Parathyroid adenoma (tissue), 2 donors: ENCODE measurements around the gene EIF3I.

Experiments
- H2AFZ ChIP-seq: fragments of 300-600 bp; sonication (generic); one replicate; pipeline ENCODE4 v1.7.0; 2017; ENCODE audit warnings: antibody characterized with exemption, mild to moderate bottlenecking
- H3K27ac ChIP-seq: fragments of 300-600 bp; sonication (generic); one replicate; pipeline ENCODE4 v1.7.0; 2017
- H3K27me3 ChIP-seq: fragments of 300-600 bp; sonication (generic); one replicate; pipeline ENCODE4 v1.7.0; 2017; ENCODE audit warnings: low read length; ENCODE audit not compliant: control insufficient read depth, insufficient read depth
- H3K36me3 ChIP-seq: fragments of 300-600 bp; sonication (generic); one replicate; pipeline ENCODE4 v1.7.0; 2017; ENCODE audit warnings: low read length; ENCODE audit not compliant: control insufficient read depth, insufficient read depth
- H3K4me1 ChIP-seq: fragments of 300-600 bp; sonication (generic); one replicate; pipeline ENCODE4 v1.7.0; 2017; ENCODE audit warnings: control low read depth
- H3K4me2 ChIP-seq: fragments of 300-600 bp; sonication (generic); one replicate; pipeline ENCODE4 v1.7.0; 2017; ENCODE audit warnings: low read length
- H3K4me3 ChIP-seq: fragments of 300-600 bp; sonication (generic); one replicate; pipeline ENCODE4 v1.7.0; 2017; ENCODE audit warnings: low read depth, low read length
- H3K79me2 ChIP-seq: fragments of 300-600 bp; sonication (generic); one replicate; pipeline ENCODE4 v1.7.0; 2017; ENCODE audit warnings: control low read depth
- H3K9ac ChIP-seq: fragments of 300-600 bp; sonication (generic); one replicate; pipeline ENCODE4 v1.7.0; 2017; ENCODE audit warnings: mild to moderate bottlenecking
- H3K9me3 ChIP-seq: fragments of 300-600 bp; sonication (generic); one replicate; pipeline ENCODE4 v1.7.0; 2017; ENCODE audit warnings: low read length; ENCODE audit not compliant: control insufficient read depth
- CTCF ChIP-seq: fragments of 300-600 bp; sonication (generic); IDR thresholded peaks from one replicate; pipeline ENCODE4 v1.7.0; 2017; ENCODE audit warnings: antibody characterized with exemption, mild to moderate bottlenecking
- donor health status: primary hyperparathyroidism.

EIF3I gene

DNA sequence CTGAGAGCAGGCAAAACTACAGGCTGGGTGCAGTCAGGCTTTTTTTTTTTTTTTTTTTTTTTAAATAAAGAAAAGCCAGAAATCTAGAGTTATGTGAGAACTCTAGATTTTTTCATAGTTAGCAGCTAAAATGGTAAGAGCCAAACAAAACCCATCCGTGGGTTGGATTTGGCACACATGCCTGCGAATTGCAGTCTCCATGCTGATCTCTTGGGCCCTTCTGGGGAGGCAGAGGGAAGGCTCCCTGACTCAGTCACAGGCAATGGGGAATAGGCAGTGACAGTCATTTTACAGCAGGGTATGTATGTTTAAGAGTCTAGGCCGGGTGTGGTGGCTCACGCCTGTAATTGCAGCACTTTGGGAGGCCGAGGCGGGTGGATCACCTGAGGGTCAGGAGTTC is 40.1 kb upstream of the EIF3I start:
- Histone ChIP-seq H2AFZ (no peak overlapping the region), H3K4me3 (no peak overlapping the region), H3K4me1 (peaks cover 5% of the 10 kb centered on the region), H3K9me3 (no peaks in the 10 kb centered on the region), H3K27ac (no peak overlapping the region), H3K4me2 (no peak overlapping the region), H3K36me3 (no peaks in the 10 kb centered on the region), H3K79me2 (peaks cover 16% of the 10 kb centered on the region), H3K27me3 (no peaks in the 10 kb centered on the region), H3K9ac (no peak overlapping the region)
- TF ChIP-seq CTCF, result no peak

GRCh38 chr1:32184650-32185049 is 37.6 kb upstream of the EIF3I start:
- Histone ChIP-seq H3K27ac (no peak overlapping the region), H3K4me2 (no peak overlapping the region), H3K9ac (no peak overlapping the region), H3K9me3 (no peaks in the 10 kb centered on the region), H3K79me2 (peaks cover 16% of the 10 kb centered on the region), H3K4me3 (no peak overlapping the region), H3K4me1 (no peaks in the 10 kb centered on the region), H3K27me3 (no peaks in the 10 kb centered on the region), H2AFZ (no peak overlapping the region), H3K36me3 (no peaks in the 10 kb centered on the region)
- no peak for TF ChIP-seq CTCF

DNA sequence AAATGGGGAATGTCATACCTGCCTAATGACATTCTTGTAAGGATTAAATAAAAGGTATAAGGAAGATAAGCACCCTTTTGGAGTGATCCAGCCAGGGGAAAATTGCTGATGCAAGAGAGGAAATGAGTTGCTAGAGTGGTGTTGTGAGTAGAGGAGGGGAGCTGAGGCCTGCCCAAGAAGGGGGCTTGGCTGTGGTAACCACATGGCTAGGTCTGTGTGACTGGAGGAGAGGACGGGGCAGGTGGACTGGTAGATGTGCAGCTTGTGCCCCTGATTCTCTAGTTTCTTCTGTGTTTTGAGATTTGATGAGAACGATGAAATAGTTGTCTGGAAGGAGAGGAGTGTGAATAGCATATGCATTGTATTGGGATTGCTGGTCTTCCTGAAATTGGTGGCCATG is 36.1 kb upstream of the EIF3I start:
- Histone ChIP-seq H3K36me3 (no peaks in the 10 kb centered on the region), H2AFZ (no peak overlapping the region), H3K9me3 (no peaks in the 10 kb centered on the region), H3K27ac (no peak overlapping the region), H3K4me3 (no peak overlapping the region), H3K9ac (no peak overlapping the region), H3K27me3 (no peaks in the 10 kb centered on the region), H3K4me1 (no peaks in the 10 kb centered on the region), H3K4me2 (no peak overlapping the region), H3K79me2 (peaks cover 15% of the 10 kb centered on the region)
- TF ChIP-seq CTCF, result no peak

DNA sequence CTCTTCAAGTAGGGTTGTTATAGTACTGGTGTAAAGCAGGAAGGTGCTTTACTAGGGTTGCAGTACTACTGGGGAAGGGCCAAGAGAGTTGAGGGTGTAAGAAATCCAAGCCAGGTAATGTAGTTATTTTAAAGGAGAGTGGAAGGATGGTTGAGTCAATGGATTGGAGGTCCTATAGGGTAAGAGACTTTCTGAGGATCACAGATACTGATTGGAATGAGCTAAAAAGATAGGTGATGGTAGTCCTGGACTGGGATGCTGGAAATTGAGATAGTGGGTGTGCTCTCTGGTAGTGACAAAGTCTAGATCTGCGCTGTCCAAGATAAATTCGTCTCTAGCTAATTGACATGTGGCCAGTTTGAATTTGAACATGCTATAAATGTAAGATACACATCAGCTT is 35.7 kb upstream of the EIF3I start:
- Histone ChIP-seq H3K4me1 (no peaks in the 10 kb centered on the region), H3K9ac (no peak overlapping the region), H3K4me3 (no peak overlapping the region), H3K27me3 (no peaks in the 10 kb centered on the region), H3K36me3 (no peaks in the 10 kb centered on the region), H3K27ac (no peak overlapping the region), H3K9me3 (no peaks in the 10 kb centered on the region), H3K79me2 (peaks cover 10% of the 10 kb centered on the region), H3K4me2 (no peak overlapping the region), H2AFZ (no peak overlapping the region)
- TF ChIP-seq CTCF, result no peak

DNA sequence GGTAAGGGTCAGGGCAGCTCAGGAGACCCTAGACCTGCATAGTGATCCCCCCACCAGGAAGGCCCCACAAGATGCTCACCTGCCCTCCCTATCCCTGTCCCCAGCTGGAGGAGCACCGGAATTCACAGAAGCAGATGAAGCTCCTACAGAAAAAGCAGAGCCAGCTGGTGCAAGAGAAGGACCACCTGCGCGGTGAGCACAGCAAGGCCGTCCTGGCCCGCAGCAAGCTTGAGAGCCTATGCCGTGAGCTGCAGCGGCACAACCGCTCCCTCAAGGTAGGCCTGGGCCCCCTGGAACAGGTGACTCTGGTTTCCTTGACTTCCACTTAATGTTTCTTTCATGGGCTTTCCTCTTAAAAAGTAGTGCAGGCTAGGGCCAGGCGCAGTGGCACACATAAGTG is 34.4 kb upstream of the EIF3I start:
- H3K27ac ChIP-seq, result no peak overlapping the region
- H3K9ac ChIP-seq, result no peak overlapping the region
- H3K4me1 ChIP-seq, result no peaks in the 10 kb centered on the region
- H3K9me3 ChIP-seq, result no peaks in the 10 kb centered on the region
- H3K4me3 ChIP-seq, result no peak overlapping the region
- H3K4me2 ChIP-seq, result no peak overlapping the region
- no peak overlapping the region for H2AFZ ChIP-seq
- H3K27me3 ChIP-seq, result no peaks in the 10 kb centered on the region
- peaks cover 9% of the 10 kb centered on the region for H3K79me2 ChIP-seq
- no peak for TF ChIP-seq CTCF
- no peaks in the 10 kb centered on the region for H3K36me3 ChIP-seq
